Liver (tissue), 9 donors: ENCODE data around the gene CAPS. TPM values are rescaled to one million over a fixed set of nuclear protein-coding genes. Genes with fewer than 3 reads are reported as not detected.
A peak's percentile ranks its signal among the peaks of the same experiment; 100 is the strongest.

Experiments
- DNase-seq: peaks from one replicate; pipeline ENCODE4 v3.0.0-alpha.2; 2017; ENCODE audit warnings: low spot score
- H3K27ac ChIP-seq, 2 donors: one replicate each; pipeline ENCODE4 v1.7.0; 2013; ENCODE audit warnings: inconsistent platforms in 2 of 2, low read length in 2 of 2, control low read depth in 1 of 2, low read depth in 1 of 2, mild to moderate bottlenecking in 1 of 2
- H3K27me3 ChIP-seq, 4 donors: one replicate each; pipeline versions ENCODE4 v1.6.1 to v1.7.0; 2013; ENCODE audit warnings: low read length in 3 of 4, inconsistent platforms in 1 of 4, mild to moderate bottlenecking in 1 of 4, moderate library complexity in 1 of 4; ENCODE audit not compliant: control insufficient read depth in 4 of 4, insufficient read depth in 4 of 4
- H3K36me3 ChIP-seq, 4 donors: one replicate each; pipeline versions ENCODE4 v1.6.1 to v1.7.0; 2013; ENCODE audit warnings: low read length in 3 of 4, mild to moderate bottlenecking in 3 of 4, low read depth in 1 of 4, moderate library complexity in 1 of 4; ENCODE audit not compliant: control insufficient read depth in 4 of 4, insufficient read depth in 3 of 4
- H3K4me1 ChIP-seq, 4 donors: one replicate each; pipeline versions ENCODE4 v1.6.1 to v1.7.0; 2013; ENCODE audit warnings: low read length in 3 of 4, mild to moderate bottlenecking in 3 of 4, moderate library complexity in 1 of 4; ENCODE audit not compliant: control insufficient read depth in 4 of 4, insufficient read depth in 4 of 4
- H3K4me3 ChIP-seq, 3 donors: one replicate each; pipeline versions ENCODE4 v1.6.1 to v1.7.0; 2013; ENCODE audit warnings: low read length in 3 of 3, control low read depth in 1 of 3, low read depth in 1 of 3, mild to moderate bottlenecking in 1 of 3
- H3K9ac ChIP-seq, 2 donors: one replicate each; pipeline ENCODE4 v1.7.0; 2013; ENCODE audit warnings: low read length in 2 of 2, mild to moderate bottlenecking in 2 of 2, moderate library complexity in 2 of 2, control low read depth in 1 of 2, low read depth in 1 of 2
- H3K9me3 ChIP-seq, 4 donors: one replicate each; pipeline versions ENCODE4 v1.6.1 to v1.7.0; 2013; ENCODE audit warnings: low read length in 3 of 4; ENCODE audit not compliant: control insufficient read depth in 4 of 4
- EGR1 ChIP-seq, 2 donors: IDR thresholded peaks; 2 replicates each; pipeline ENCODE4 v1.6.1; 2016 to 2018; ENCODE audit warnings: antibody characterized with exemption in 2 of 2, low read depth in 2 of 2
- FOXA1 ChIP-seq: IDR thresholded peaks from 2 replicates; pipeline ENCODE4 v1.6.1; 2016; ENCODE audit warnings: antibody characterized with exemption
- FOXA2 ChIP-seq: IDR thresholded peaks from 2 replicates; pipeline ENCODE4 v1.6.1; 2016; ENCODE audit warnings: antibody characterized with exemption
- HNF4A ChIP-seq, 2 donors: conservative IDR thresholded peaks; 2 replicates each; pipeline ENCODE4 v1.6.1; 2016; ENCODE audit warnings: antibody characterized with exemption in 2 of 2, mild to moderate bottlenecking in 2 of 2
- HNF4G ChIP-seq: IDR thresholded peaks from 2 replicates; pipeline ENCODE4 v1.6.1; 2016; ENCODE audit warnings: antibody characterized with exemption
- JUND ChIP-seq, 2 donors: IDR thresholded peaks; 2 replicates each; pipeline ENCODE4 v1.6.1; 2016; ENCODE audit warnings: antibody characterized with exemption in 2 of 2
- NR2F2 ChIP-seq: IDR thresholded peaks from 2 replicates; pipeline ENCODE4 v1.6.1; 2016; ENCODE audit warnings: antibody characterized with exemption
- RAD21 ChIP-seq, 2 donors: IDR thresholded peaks; 2 replicates each; pipeline ENCODE4 v1.6.1; 2016; ENCODE audit warnings: antibody characterized with exemption in 2 of 2, mild to moderate bottlenecking in 2 of 2
- RXRA ChIP-seq, 2 donors: IDR thresholded peaks; 2 replicates each; pipeline ENCODE4 v1.6.1; 2017 to 2018; ENCODE audit warnings: antibody characterized with exemption in 2 of 2, mild to moderate bottlenecking in 1 of 2
- SP1 ChIP-seq: IDR thresholded peaks from 2 replicates; pipeline ENCODE4 v1.6.1; 2018; ENCODE audit warnings: antibody characterized with exemption, mild to moderate bottlenecking
- TAF1 ChIP-seq: conservative IDR thresholded peaks from 2 replicates; pipeline ENCODE4 v1.6.1; 2016; ENCODE audit warnings: antibody characterized with exemption, mild to moderate bottlenecking
- YY1 ChIP-seq: IDR thresholded peaks from 2 replicates; pipeline ENCODE4 v1.6.1; 2016; ENCODE audit warnings: antibody characterized with exemption, mild to moderate bottlenecking
- WGBS: extraction: QIAGEN DNeasy Blood & Tissue Kit; methylation state at CpG from one replicate; pipeline ENCODE4 v1.1.7; 2013; 5-methylcytosine and 5-hydroxymethylcytosine counted together
- polyA plus RNA-seq, 2 donors: library from polyadenylated mRNA; stranded (reverse) in 1 of 2; unstranded in 1 of 2; fragments of 200-250 nt in 1 of 2; fragments of >200 nt in 1 of 2; fragmentation: Nextera tagmentation in 1 of 2; extraction: Ambion mirVana in 1 of 2; gene quantifications; one replicate each; pipeline versions ENCODE4 v1.2.1 to v1.2.3, GENCODE V29; 2013 to 2015
- total RNA-seq, 2 donors: library from RNA; depleted of rRNA; stranded (reverse); fragments of >200 nt; gene quantifications; one replicate each; pipeline ENCODE4 v1.2.3, GENCODE V29; 2014
- TF ChIP-seq, protein P1 (sequence below): IDR thresholded peaks from 2 replicates; pipeline ENCODE4 v1.6.1; 2016; ENCODE audit warnings: antibody characterized with exemption, mild to moderate bottlenecking
- TF ChIP-seq, protein P2 (sequence below): IDR thresholded peaks from 2 replicates; pipeline ENCODE4 v1.6.1; 2016; ENCODE audit warnings: antibody characterized with exemption
- TF ChIP-seq, protein P3 (sequence below): IDR thresholded peaks from 2 replicates; pipeline ENCODE4 v1.6.1; 2016; ENCODE audit warnings: antibody characterized with exemption
- TF ChIP-seq, protein P4 (sequence below): IDR thresholded peaks from 2 replicates; pipeline ENCODE4 v1.6.1; 2016; ENCODE audit warnings: antibody characterized with exemption
- donor health status: healthy.
- donor health status: healthy.
- donor health status: healthy.
- donor health status: healthy.
- donor health status: healthy.

CAPS gene
- 1 to 10 TPM; 2.1 to 4.2 TPM for total RNA-seq
- 10 to 100 TPM in 1 of 2 donors, 1 to 10 TPM in 1; 2.8 to 11.4 TPM for polyA plus RNA-seq

DNA sequence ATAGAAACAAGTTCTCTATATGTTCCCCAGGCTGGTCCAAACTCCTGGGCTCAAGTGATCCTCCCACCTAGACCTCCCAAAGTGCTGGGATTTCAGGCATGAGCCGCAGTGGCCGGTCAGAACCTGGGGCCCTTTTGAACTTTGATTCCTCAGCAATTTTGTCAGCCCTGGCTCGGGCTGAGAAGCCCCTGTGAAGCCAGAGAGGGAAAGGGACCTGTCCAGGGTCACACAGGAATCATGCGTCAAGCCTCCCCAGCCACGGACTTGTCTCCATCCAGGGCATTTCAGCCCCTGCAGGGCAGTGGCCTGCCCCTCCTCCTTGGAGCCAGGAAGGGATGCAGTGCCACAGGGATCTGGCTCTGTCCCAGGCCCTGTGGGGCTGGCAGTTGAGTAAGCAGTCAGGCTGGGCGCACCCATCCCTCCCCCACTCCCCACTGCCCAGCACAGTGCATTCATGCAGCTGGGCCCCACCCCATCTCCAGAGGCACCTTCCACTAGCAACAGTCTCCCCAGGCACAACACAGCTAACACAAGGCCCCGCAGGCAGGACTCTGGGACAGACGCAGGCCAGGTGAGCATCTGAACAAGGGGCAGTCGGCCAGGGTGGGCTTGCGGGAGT is at the start of gene CAPS:
CAPS (plus strand) TSS at position 516 of the 619 bp plus-strand sequence. CDS start 153 bp downstream, outside the sequence.
- H3K27me3 ChIP-seq: no peaks in the 10 kb centered on the region
- TF ChIP-seq NR2F2 (no peak), SP1 (peak; percentile 21), RAD21 (IDR thresholded peaks at IDR 0.05) (peak in 1 of 2 donors; percentile 26), HNF4A (conservative IDR thresholded peaks at IDR 0.05) (peak; percentile 4 to 28), RXRA (IDR thresholded peaks at IDR 0.05) (peak in 1 of 2 donors; percentile 5)
- no peak within 1 kb of the TSS for H3K9ac ChIP-seq
- DNase-seq: no peak
- H3K4me3 ChIP-seq: no peak within 1 kb of the TSS
- WGBS: 57% methylated on average over 10 of the region's 10 CpGs
- H3K36me3 ChIP-seq: peaks cover 10 to 43% (median 12%) of the 10 kb centered on the region in 4 donors
- H3K4me1 ChIP-seq: peaks cover 6 to 17% (median 11%) of the 10 kb centered on the region in 4 donors
- no peak within 1 kb of the TSS for H3K27ac ChIP-seq
- no peaks in the 10 kb centered on the region for H3K9me3 ChIP-seq

DNA sequence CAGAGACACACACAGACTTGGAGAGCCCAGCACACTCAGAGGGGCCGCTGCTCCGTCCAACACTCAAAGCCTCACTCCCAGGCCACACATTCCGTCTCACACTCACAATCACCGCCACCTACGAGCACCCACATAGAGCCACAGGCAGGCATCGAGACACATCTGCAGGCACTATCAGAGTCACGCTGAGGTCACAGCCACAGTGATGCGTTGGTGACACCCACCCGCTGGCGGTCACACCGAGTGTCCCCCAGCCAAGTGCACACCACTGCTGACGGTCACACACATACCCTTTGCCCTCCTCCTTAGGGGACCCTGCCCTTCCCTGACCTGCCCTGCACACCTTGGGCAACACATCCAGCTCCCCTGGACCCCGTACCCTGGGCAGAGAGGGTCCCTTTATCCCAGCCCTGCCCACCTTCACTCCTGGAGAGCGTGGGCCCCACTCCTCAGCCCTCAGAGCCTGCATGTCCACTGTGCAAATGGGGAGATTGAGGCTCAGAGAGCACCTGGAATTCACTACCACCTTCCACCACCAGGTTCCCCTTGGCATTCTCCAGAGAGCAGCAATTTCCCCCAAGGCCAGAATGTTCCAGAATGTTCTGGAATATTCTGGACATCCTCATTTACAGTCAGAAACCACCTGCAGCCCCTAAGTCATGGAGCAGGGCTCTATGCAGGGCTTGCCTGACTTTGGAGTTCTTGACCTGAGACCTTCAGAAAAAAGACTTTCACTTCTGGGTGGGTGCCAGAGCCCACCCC is 49.1 kb upstream of the CAPS start:
- Histone ChIP-seq H3K27me3 (no peaks in the 10 kb centered on the region), H3K27ac (no peak overlapping the region), H3K9ac (no peak overlapping the region), H3K9me3 (no peaks in the 10 kb centered on the region), H3K4me1 (peaks cover 0 to 2% (median under 1%) of the 10 kb centered on the region in 4 donors), H3K36me3 (no peaks in the 10 kb centered on the region), H3K4me3 (no peak overlapping the region)
- TF ChIP-seq EGR1 (IDR thresholded peaks at IDR 0.05; ENCODE audit: low read depth in 2 of 2) (no peak), FOXA1 (no peak), NR2F2 (no peak), HNF4G (no peak), SP1 (no peak), YY1 (no peak), RAD21 (IDR thresholded peaks at IDR 0.05) (no peak), RXRA (IDR thresholded peaks at IDR 0.05) (no peak), JUND (IDR thresholded peaks at IDR 0.05) (no peak), FOXA2 (no peak), TAF1 (no peak)
- TF ChIP-seq, protein P1, sequence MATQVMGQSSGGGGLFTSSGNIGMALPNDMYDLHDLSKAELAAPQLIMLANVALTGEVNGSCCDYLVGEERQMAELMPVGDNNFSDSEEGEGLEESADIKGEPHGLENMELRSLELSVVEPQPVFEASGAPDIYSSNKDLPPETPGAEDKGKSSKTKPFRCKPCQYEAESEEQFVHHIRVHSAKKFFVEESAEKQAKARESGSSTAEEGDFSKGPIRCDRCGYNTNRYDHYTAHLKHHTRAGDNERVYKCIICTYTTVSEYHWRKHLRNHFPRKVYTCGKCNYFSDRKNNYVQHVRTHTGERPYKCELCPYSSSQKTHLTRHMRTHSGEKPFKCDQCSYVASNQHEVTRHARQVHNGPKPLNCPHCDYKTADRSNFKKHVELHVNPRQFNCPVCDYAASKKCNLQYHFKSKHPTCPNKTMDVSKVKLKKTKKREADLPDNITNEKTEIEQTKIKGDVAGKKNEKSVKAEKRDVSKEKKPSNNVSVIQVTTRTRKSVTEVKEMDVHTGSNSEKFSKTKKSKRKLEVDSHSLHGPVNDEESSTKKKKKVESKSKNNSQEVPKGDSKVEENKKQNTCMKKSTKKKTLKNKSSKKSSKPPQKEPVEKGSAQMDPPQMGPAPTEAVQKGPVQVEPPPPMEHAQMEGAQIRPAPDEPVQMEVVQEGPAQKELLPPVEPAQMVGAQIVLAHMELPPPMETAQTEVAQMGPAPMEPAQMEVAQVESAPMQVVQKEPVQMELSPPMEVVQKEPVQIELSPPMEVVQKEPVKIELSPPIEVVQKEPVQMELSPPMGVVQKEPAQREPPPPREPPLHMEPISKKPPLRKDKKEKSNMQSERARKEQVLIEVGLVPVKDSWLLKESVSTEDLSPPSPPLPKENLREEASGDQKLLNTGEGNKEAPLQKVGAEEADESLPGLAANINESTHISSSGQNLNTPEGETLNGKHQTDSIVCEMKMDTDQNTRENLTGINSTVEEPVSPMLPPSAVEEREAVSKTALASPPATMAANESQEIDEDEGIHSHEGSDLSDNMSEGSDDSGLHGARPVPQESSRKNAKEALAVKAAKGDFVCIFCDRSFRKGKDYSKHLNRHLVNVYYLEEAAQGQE: no peak
- TF ChIP-seq, protein P2, sequence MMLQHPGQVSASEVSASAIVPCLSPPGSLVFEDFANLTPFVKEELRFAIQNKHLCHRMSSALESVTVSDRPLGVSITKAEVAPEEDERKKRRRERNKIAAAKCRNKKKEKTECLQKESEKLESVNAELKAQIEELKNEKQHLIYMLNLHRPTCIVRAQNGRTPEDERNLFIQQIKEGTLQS: no peak
- TF ChIP-seq, protein P3, sequence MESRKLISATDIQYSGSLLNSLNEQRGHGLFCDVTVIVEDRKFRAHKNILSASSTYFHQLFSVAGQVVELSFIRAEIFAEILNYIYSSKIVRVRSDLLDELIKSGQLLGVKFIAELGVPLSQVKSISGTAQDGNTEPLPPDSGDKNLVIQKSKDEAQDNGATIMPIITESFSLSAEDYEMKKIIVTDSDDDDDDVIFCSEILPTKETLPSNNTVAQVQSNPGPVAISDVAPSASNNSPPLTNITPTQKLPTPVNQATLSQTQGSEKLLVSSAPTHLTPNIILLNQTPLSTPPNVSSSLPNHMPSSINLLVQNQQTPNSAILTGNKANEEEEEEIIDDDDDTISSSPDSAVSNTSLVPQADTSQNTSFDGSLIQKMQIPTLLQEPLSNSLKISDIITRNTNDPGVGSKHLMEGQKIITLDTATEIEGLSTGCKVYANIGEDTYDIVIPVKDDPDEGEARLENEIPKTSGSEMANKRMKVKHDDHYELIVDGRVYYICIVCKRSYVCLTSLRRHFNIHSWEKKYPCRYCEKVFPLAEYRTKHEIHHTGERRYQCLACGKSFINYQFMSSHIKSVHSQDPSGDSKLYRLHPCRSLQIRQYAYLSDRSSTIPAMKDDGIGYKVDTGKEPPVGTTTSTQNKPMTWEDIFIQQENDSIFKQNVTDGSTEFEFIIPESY: no peak
- TF ChIP-seq, protein P4, sequence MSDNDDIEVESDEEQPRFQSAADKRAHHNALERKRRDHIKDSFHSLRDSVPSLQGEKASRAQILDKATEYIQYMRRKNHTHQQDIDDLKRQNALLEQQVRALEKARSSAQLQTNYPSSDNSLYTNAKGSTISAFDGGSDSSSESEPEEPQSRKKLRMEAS: no peak
- DNase-seq: no peak
- 87% methylated on average over 14 of the region's 14 CpGs for WGBS
